ENCODE measurements around the gene PTK6. TPM values are rescaled to one million over a fixed set of nuclear protein-coding genes. Genes with fewer than 3 reads are reported as not detected.
"Not testable (repeated sequence)": the region's sequence is repeated elsewhere in the genome, so short reads cannot be mapped to it uniquely, and the experiment has no call there.

Gene PTK6
- not detected in 2 replicates for polyA plus RNA-seq (2014; cell fraction: cytosol; rRNA removed)
- not detected in 2 replicates for polyA plus RNA-seq (2014; cell fraction: nucleus; rRNA removed)

- no peak for DNase-seq (ENCODE audit: low spot score)
Measured at GRCh38 chr20:63536997-63537524, at the start of gene PTK6. PTK6 (minus strand) TSS chr20:63537376; CDS start chr20:63537314, 62 bp downstream.

- no peak for DNase-seq (ENCODE audit: low spot score)
Measured at GRCh38 chr20:63586797-63587196, 49.6 kb upstream of the PTK6 start.

- DNase-seq (ENCODE audit: low spot score): no peak
Measured at GRCh38 chr20:63585616-63586565, 48.7 kb upstream of the PTK6 start.

DNA sequence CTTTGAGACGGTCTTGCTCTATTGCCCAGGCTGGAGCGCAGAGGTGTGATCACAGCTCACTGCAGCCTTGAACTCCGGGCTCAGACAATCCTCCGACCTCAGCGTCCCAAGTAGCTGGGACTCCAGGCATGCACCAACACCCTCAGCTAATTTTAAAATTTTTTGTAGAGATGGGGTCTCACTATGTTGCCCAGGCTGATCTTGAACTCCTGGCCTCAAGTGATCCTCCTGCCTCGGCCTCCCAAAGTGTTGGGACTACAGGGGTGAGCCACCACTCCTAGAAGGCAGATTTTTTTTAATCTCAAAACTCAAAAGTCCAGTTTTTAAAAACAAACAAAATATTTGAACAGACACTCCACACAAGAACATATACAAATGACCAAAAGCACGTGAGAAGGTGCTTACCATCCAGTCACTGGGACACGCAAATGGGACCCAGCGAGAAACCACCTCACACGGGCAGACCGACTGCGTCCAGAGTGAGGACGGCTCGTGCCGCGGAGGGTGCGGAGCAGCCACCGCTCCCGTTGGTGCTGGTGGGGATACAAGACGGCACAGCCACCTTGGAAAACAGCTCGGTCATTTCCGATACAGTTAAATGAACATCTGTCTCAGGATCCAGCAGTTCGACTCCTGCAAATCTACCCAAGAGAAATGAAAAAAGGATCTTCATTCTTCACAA, 45.3 kb upstream of the PTK6 start:
- DNase-seq (ENCODE audit: low spot score): no peak

DNA sequence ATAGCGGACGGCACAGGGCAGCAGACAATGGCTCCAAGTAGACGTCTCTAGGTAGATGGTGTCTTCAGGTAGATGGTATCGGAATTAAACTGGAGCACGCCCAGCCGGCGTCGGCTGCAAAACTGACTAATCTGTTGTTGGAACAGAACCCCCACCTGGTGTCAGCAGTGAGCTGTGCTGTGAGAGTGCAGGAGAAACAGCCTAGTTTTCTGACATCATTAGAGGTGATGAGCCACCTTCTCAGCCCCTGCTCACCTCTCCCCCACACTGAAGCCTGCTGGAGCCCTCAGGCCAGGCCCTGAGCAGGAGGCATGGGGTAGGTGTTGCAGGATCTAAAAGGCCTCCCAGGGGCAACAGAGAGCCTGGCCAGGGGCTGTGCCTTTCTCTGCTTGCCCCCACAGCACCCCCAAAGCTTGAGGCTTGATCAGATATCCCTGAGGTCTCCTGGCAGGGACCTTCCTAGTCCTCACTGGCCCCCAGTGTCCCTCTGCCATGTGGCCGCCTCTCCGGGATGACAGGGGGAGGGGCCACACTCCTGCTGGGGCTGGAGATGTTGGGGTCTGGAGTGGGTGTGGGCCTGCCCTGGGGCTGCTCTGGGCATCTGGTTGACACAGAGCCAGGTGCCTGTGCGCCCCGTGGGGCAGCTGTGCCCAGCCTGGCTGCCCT, 43.8 kb upstream of the PTK6 start:
- DNase-seq (ENCODE audit: low spot score): peak; percentile 59

DNA sequence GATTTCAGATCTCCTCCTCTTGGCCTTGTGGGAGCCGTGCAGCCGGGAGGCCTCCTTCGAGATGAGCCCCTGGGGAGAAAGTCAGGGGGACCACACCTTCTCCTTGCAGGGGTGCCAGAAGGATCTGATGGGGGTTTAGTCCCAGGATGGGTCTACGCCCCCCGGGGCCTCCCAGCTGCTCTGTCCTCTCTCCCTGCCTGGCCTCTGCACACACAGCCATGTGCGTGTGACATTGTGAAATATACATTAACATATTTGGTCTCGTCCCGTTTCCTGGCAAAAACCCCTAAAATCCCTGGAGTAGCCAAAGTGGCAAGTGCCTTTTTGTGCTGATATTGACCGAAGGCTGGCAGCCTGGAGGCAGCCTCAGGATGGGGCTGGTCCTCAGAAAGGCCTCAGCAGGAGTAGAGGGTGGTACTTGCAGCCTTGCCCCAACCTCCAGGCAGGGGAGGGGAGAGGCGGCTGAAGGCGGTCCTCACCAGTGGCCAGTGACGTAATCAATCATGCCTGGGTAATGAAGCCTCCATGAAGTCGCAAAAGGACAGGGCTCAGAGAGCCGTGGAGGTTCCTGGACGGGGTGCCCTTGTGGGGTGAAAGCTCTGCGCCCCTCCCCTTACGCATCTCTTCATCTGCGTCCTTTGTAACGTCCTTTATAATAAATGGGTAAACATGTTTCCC, 42.0 kb upstream of the PTK6 start:
- peak; percentile 54 for DNase-seq (ENCODE audit: low spot score)

DNA sequence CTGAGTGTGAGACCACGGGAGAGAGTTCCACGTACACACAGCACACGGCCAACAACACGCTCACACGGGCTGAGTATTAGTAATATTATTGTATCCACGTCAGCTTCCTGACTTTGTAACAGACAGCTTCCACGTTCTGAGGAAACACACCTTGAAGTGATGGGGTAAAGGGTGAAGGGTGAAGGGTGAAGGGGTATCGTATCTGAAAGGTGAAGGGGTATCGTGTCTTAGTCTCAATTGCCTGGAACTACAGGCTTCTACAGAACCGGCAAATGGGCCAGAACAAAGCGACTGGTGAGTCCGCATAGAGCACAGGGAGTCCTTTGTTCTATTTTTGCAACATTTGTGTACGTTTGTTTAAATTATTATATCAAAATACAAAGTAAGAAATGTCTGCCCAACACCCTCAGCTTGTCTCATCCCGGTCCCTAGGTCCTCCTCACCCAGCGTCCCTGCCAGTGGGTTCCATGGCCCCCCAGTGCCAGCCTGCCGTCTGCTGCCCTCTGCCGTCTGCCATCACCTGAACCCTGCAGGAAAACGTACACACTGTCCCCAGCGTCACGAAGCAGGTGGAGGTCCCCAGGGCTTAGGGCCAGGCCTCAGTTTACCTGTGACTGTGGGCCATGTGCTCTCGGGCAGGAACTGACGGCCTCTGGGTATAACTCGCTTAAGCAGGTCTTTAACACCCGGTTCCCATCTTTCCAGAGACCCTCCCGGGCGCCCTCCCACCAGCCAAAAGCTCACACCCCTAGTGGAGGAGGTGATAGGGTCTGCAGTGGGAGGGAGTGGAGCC, 41.2 kb upstream of the PTK6 start:
- no peak for DNase-seq (ENCODE audit: low spot score)

DNA sequence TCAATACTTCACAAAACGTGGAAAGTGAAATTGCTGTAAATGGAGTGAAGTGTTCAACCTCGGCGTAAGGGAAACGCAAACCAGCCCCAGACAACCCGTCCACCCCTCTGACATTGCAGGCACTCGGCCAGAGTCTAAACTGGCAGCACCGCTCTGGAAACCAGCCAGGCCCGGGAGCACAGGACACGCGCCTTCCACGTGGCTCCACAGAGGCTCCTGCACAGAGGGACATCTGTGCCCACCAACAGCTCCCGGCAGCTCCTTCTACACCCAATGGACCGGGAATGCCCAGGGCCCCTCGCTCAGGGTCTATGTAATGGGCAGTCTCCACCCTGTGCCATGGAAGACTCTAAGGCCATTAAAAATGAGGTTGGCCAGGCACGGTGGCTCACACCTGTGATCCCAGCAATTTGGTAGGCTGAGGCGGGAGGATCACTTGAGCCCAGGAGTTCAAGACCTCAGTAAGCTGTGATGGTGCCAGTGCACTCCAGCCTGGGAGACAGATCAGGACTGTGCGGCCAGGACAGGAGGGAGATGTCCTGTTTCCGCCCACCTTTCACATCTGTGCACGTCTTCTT, 40.2 kb upstream of the PTK6 start:
- no peak for DNase-seq (ENCODE audit: low spot score)

DNA sequence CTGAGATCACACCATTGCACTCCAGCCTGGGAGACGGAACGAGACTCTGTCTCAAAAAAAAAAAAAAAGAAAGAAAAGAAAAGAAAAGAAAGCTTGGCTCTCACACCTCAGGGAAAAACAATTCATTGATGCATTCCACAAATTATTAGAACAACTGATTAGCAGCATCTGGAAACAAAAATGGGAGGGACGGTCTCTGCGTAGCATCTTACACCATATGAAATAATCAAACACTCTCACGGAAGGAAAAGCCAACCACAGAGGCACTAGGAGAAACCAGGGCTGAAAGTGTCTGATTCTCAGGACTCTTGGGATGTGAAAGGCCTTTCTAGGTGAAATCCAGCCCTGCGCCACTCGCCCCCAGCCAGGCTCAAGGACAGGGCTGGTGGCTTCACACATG, 39.1 kb upstream of the PTK6 start:
- DNase-seq (ENCODE audit: low spot score): no peak

- DNase-seq (ENCODE audit: low spot score): peak; percentile 63
Measured at GRCh38 chr20:63574829-63575743, 37.9 kb upstream of the PTK6 start.

- no peak for DNase-seq (ENCODE audit: low spot score)
Measured at GRCh38 chr20:63574156-63574828, 37.1 kb upstream of the PTK6 start, which contains the start of gene HELZ2. HELZ2 (minus strand) TSS chr20:63574239; CDS start chr20:63572385, 1,854 bp downstream.

GRCh38 chr20:63573647-63574131, 36.5 kb upstream of the PTK6 start:
- no peak for DNase-seq (ENCODE audit: low spot score)

DNA sequence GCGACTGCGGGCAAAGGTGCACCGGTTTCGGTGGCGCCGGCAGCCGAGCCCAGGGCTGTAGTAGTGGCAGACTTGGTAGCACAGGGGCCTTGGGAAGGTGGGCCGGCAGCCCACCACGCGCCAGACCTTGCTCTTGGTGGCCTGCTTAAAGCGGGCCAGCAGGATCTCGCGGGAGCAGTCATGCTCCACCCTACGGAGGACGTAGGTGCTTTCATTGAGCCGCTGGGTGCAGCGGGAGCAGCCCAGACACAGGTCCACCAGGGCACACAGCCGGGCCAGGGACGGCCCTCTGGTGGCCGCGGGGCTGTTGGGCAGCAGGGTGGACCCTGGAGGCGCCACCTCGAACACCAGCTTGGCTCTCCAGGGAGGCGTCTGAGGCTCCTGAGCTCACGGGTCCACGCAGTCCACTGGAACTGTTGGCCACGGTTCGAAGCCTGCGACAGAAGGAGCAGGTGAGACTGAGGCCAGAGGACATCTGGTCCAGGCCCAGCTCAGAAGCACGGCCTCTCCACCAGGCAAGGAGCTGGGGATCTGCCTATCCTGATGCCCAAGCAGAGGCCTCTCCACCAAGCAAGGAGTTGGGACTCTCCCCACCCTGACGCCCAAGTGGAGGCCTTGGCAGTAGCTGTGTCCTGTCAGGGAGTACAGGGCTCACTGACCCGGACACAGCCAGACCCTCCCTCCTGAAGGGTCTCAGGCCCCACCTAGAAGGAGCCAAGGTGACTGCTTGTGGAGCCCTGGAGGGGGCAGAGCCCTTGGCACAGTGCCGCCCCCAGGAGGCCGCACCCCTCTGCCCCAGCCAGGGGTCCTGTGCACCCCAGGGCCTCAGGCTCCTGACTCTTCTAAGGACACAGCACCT, 35.8 kb upstream of the PTK6 start:
- DNase-seq (ENCODE audit: low spot score): peak; percentile 56

DNA sequence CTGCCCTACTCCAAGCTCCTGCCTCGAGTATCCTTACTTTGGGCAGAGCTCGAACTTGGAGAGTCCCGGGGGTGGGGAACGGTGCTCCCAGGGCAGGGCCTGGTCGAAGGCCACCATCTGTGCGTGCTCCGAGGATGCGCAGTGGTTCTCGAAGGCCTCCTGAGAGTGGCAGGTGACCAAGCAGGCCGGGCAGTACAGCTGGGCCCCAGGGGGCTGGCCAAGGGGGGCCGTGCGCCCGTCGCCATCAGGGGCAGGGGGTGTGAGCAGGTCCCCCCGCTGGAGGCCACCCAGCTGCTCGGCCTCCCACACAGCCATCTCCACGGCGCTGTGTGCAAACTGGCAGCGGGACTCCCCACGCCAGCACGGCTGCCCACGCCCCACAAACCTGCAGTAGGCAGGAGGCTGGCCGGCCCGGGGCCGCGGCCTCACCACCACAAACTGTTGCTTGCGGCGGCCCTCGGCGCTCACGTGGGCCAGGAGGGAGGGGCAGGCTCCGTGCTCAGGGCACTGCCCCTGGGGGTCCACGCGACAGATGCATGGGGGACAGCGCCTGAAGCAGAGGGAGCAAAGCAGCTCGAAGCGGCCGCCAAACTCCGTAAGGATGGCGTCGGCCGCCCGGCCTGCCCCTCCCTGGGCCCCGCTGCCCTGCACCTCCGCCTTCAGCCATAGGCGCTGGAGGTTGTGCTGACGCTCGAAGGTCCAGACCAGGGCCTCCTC, 35.1 kb upstream of the PTK6 start:
- DNase-seq (ENCODE audit: low spot score): no peak

DNA sequence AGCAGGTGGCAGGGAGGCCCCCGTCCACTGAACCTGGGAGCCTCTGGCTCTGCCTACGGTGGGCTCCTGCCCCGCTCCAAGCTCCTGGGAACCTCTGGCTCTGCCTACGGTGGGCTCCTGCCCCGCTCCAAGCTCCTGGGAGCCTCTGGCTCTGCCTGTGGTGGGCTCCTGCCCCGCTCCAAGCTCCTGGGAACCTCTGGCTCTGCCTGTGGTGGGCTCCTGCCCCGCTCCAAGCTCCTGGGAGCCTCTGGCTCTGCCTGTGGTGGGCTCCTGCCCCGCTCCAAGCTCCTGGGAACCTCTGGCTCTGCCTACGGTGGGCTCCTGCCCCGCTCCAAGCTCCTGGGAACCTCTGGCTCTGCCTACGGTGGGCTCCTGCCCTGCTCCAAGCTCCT, 33.9 kb upstream of the PTK6 start:
- DNase-seq (ENCODE audit: low spot score): not testable (repeated sequence)
